ENCODE data around the gene GSTO2. TPM values are rescaled to one million over a fixed set of nuclear protein-coding genes. Genes with fewer than 3 reads are reported as not detected.

GSTO2 gene
- total and polyA plus RNA-seq, 2 donors from 2014 or later = 22.3 to 56.7 TPM

- Histone ChIP-seq H3K9ac (ENCODE audit: low read length in 3 of 3) (peak overlapping the region in 2 of 3 donors; percentile 2 to 94), H3K27ac (ENCODE audit: low read depth in 2 of 2, low read length in 2 of 2) (peak overlapping the region; percentile 98), H3K36me3 (ENCODE audit: control insufficient read depth in 2 of 3, insufficient read depth in 3 of 3, low read length in 3 of 3) (no peaks in the 10 kb centered on the region), H3K27me3 (ENCODE audit: control insufficient read depth, insufficient read depth, low read length) (no peaks in the 10 kb centered on the region), H3K4me1 (ENCODE audit: control insufficient read depth in 2 of 3, insufficient read depth in 2 of 3, low read depth in 1 of 3, low read length in 3 of 3) (peaks cover 4 to 11% (median 5%) of the 10 kb centered on the region in 3 donors), H3K4me3 (ENCODE audit: low read length in 3 of 3) (peak overlapping the region in 1 of 3 donors; percentile 82), H3K9me3 (ENCODE audit: control insufficient read depth in 2 of 3, insufficient read depth in 1 of 3, low read length in 3 of 3) (no peaks in the 10 kb centered on the region)
- TF ChIP-seq CTCF (IDR thresholded peaks at IDR 0.05; ENCODE audit: borderline replicate concordance, extremely low read depth, insufficient read depth) = no peak
- no peak for FAIRE-seq
- intact Hi-C loops (cut with DNase I) = no loop called here
- DNase-seq = no peak
Measured at GRCh38 chr10:104340641-104341040, 71.7 kb downstream of the GSTO2 start.

- intact Hi-C loops (cut with DNase I) = no loop called here
- peak overlapping the region; percentile 27 to 86 for H3K27ac ChIP-seq (ENCODE audit: low read depth in 2 of 2, low read length in 2 of 2)
- FAIRE-seq = no peak
Measured at GRCh38 chr10:104342941-104343411, 74.0 kb downstream of the GSTO2 start.

GRCh38 chr10:104344219-104344618 is 75.2 kb downstream of the GSTO2 start:
- intact Hi-C loops (cut with DNase I) = no loop called here
- peaks cover 0 to 7% (median 4%) of the 10 kb centered on the region in 3 donors for H3K4me1 ChIP-seq (ENCODE audit: control insufficient read depth in 2 of 3, insufficient read depth in 2 of 3, low read depth in 1 of 3, low read length in 3 of 3)

More at GRCh38 chr10:104342941-104343411, 74.0 kb downstream of the GSTO2 start:
- H3K4me3 ChIP-seq (ENCODE audit: low read length in 3 of 3) = no peak overlapping the region
- H3K9ac ChIP-seq (ENCODE audit: low read length in 3 of 3) = no peak overlapping the region
- no peaks in the 10 kb centered on the region for H3K36me3 ChIP-seq (ENCODE audit: control insufficient read depth in 2 of 3, insufficient read depth in 3 of 3, low read length in 3 of 3)
- no peaks in the 10 kb centered on the region for H3K9me3 ChIP-seq (ENCODE audit: control insufficient read depth in 2 of 3, insufficient read depth in 1 of 3, low read length in 3 of 3)
- peaks cover 0 to 8% (median 4%) of the 10 kb centered on the region in 3 donors for H3K4me1 ChIP-seq (ENCODE audit: control insufficient read depth in 2 of 3, insufficient read depth in 2 of 3, low read depth in 1 of 3, low read length in 3 of 3)
- no peaks in the 10 kb centered on the region for H3K27me3 ChIP-seq (ENCODE audit: control insufficient read depth, insufficient read depth, low read length)
- no peak for TF ChIP-seq CTCF (IDR thresholded peaks at IDR 0.05; ENCODE audit: borderline replicate concordance, extremely low read depth, insufficient read depth)
- no peak for DNase-seq

More at GRCh38 chr10:104344219-104344618, 75.2 kb downstream of the GSTO2 start:
- H3K27ac ChIP-seq (ENCODE audit: low read depth in 2 of 2, low read length in 2 of 2) = no peak overlapping the region
- H3K4me3 ChIP-seq (ENCODE audit: low read length in 3 of 3) = no peak overlapping the region
- no peaks in the 10 kb centered on the region for H3K9me3 ChIP-seq (ENCODE audit: control insufficient read depth in 2 of 3, insufficient read depth in 1 of 3, low read length in 3 of 3)
- no peak for TF ChIP-seq CTCF (IDR thresholded peaks at IDR 0.05; ENCODE audit: borderline replicate concordance, extremely low read depth, insufficient read depth)
- no peak for FAIRE-seq
- H3K36me3 ChIP-seq (ENCODE audit: control insufficient read depth in 2 of 3, insufficient read depth in 3 of 3, low read length in 3 of 3) = no peaks in the 10 kb centered on the region
- DNase-seq = no peak
- H3K9ac ChIP-seq (ENCODE audit: low read length in 3 of 3) = no peak overlapping the region
- H3K27me3 ChIP-seq (ENCODE audit: control insufficient read depth, insufficient read depth, low read length) = no peaks in the 10 kb centered on the region

Measured in kidney (tissue), 14 donors.